ENCODE measurements around the gene LRRC32. TPM values are rescaled to one million over a fixed set of nuclear protein-coding genes. Genes with fewer than 3 reads are reported as not detected.

Gene LRRC32
- polyA plus RNA-seq, 1 donor from 2014 or later = not detected

DNA sequence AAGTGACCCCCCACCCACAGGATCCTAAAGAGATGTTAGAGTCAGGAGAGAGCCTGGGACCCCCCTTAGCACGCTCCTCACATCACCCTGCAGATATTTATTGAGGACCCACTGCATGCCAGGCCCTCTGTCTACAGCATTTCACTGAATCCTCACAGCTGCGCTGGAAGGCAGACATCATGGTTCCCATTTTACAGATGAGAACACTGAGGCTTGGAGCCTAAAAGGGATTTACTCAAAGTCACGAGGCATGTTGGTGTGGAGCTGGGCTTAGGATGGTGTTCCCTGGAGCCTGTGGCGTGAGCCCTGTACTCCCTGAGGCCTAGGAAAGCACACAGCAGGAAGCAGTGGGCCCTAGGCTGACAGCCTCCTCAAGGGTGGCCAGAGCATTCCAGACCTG, 39.2 kb upstream of the LRRC32 start:
- H3K9me2 ChIP-seq (ENCODE audit: insufficient read depth, low read length) = no peaks in the 10 kb centered on the region
- H3K4me2 ChIP-seq (ENCODE audit: low read length) = no peak overlapping the region
- H3K36me3 ChIP-seq (ENCODE audit: insufficient read depth, low read length) = no peaks in the 10 kb centered on the region
- no peak overlapping the region for H3K9ac ChIP-seq (ENCODE audit: low read length)
- H3K4me3 ChIP-seq (ENCODE audit: low read length) = no peak overlapping the region
- H3K79me2 ChIP-seq (replicated peaks; ENCODE audit: insufficient read depth, low read length) = no peaks in the 10 kb centered on the region
- H3F3A ChIP-seq (ENCODE audit: insufficient read depth, low read length, poor library complexity, severe bottlenecking) = no peaks in the 10 kb centered on the region
- H3K27ac ChIP-seq (ENCODE audit: low read length) = no peak overlapping the region
- TF ChIP-seq TAF1 (IDR thresholded peaks at IDR 0.05; ENCODE audit: low read depth) = no peak
- no peak for TF ChIP-seq POLR2AphosphoS5 (IDR thresholded peaks at IDR 0.05)
- TF ChIP-seq, protein P1, sequence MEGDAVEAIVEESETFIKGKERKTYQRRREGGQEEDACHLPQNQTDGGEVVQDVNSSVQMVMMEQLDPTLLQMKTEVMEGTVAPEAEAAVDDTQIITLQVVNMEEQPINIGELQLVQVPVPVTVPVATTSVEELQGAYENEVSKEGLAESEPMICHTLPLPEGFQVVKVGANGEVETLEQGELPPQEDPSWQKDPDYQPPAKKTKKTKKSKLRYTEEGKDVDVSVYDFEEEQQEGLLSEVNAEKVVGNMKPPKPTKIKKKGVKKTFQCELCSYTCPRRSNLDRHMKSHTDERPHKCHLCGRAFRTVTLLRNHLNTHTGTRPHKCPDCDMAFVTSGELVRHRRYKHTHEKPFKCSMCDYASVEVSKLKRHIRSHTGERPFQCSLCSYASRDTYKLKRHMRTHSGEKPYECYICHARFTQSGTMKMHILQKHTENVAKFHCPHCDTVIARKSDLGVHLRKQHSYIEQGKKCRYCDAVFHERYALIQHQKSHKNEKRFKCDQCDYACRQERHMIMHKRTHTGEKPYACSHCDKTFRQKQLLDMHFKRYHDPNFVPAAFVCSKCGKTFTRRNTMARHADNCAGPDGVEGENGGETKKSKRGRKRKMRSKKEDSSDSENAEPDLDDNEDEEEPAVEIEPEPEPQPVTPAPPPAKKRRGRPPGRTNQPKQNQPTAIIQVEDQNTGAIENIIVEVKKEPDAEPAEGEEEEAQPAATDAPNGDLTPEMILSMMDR (IDR thresholded peaks at IDR 0.05; ENCODE audit: poor library complexity, severe bottlenecking) = no peak
- TF ChIP-seq, protein P2, sequence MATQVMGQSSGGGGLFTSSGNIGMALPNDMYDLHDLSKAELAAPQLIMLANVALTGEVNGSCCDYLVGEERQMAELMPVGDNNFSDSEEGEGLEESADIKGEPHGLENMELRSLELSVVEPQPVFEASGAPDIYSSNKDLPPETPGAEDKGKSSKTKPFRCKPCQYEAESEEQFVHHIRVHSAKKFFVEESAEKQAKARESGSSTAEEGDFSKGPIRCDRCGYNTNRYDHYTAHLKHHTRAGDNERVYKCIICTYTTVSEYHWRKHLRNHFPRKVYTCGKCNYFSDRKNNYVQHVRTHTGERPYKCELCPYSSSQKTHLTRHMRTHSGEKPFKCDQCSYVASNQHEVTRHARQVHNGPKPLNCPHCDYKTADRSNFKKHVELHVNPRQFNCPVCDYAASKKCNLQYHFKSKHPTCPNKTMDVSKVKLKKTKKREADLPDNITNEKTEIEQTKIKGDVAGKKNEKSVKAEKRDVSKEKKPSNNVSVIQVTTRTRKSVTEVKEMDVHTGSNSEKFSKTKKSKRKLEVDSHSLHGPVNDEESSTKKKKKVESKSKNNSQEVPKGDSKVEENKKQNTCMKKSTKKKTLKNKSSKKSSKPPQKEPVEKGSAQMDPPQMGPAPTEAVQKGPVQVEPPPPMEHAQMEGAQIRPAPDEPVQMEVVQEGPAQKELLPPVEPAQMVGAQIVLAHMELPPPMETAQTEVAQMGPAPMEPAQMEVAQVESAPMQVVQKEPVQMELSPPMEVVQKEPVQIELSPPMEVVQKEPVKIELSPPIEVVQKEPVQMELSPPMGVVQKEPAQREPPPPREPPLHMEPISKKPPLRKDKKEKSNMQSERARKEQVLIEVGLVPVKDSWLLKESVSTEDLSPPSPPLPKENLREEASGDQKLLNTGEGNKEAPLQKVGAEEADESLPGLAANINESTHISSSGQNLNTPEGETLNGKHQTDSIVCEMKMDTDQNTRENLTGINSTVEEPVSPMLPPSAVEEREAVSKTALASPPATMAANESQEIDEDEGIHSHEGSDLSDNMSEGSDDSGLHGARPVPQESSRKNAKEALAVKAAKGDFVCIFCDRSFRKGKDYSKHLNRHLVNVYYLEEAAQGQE (IDR thresholded peaks at IDR 0.05; ENCODE audit: borderline replicate concordance) = no peak
- no peak for TF ChIP-seq SMC3 (conservative IDR thresholded peaks at IDR 0.05; ENCODE audit: poor library complexity)
- TF ChIP-seq EZH2 (IDR thresholded peaks at IDR 0.05; ENCODE audit: borderline replicate concordance, insufficient read depth, low read length, poor library complexity, severe bottlenecking) = no peak
- no peak for TF ChIP-seq EP300 (conservative IDR thresholded peaks at IDR 0.05; ENCODE audit: poor library complexity, severe bottlenecking)
- TF ChIP-seq RAD21 (conservative IDR thresholded peaks at IDR 0.05) = no peak
- TF ChIP-seq MXI1 (conservative IDR thresholded peaks at IDR 0.05; ENCODE audit: poor library complexity, severe bottlenecking) = no peak
- no peak overlapping the region for H2AFZ ChIP-seq (ENCODE audit: low read depth, low read length)
- no peaks in the 10 kb centered on the region for H3K9me3 ChIP-seq (ENCODE audit: low read length)
- no peaks in the 10 kb centered on the region for H3K27me3 ChIP-seq (ENCODE audit: insufficient read depth, low read depth, low read length)
- H4K20me1 ChIP-seq (ENCODE audit: insufficient read depth) = no peaks in the 10 kb centered on the region

DNA sequence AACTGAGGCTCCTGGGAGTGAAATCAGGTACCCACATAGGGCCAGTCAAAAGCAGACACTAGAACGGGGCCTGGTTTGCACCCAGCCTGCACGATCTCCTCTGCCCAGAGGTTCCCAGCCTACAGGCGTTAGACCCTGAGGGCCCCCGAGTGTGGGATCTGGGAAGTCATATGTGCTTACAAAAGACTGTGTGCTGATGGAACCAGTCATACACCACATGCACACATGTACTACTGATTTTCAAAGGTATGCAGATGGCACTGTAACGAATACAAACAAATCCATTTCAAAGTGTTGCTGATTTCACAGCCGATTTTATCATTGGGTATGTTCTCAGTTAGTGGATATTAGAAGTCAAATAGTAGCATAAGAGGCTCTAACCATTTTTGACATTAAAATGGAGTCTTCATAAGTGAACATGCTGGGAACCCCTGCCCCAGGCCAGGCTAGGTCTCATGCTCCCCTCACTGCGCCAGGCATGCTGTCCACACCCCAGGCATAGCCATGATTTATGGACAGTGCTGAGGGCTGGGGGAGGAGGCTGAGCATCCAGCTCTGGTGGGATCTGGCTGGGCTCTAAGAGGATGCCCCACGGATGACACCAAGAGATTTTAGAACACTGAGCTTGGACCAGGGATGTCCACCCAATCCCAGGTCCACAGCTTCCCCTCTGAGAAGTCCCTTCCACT, 38.6 kb upstream of the LRRC32 start:
- H3K9me3 ChIP-seq (ENCODE audit: low read length) = no peaks in the 10 kb centered on the region
- H3K79me2 ChIP-seq (replicated peaks; ENCODE audit: insufficient read depth, low read length) = no peaks in the 10 kb centered on the region
- no peak overlapping the region for H3K4me3 ChIP-seq (ENCODE audit: low read length)
- no peak overlapping the region for H3K27ac ChIP-seq (ENCODE audit: low read length)
- H3K9me2 ChIP-seq (ENCODE audit: insufficient read depth, low read length) = no peaks in the 10 kb centered on the region
- H3K4me2 ChIP-seq (ENCODE audit: low read length) = no peak overlapping the region
- no peaks in the 10 kb centered on the region for H3K36me3 ChIP-seq (ENCODE audit: insufficient read depth, low read length)
- H3F3A ChIP-seq (ENCODE audit: insufficient read depth, low read length, poor library complexity, severe bottlenecking) = no peaks in the 10 kb centered on the region
- TF ChIP-seq EP300 (conservative IDR thresholded peaks at IDR 0.05; ENCODE audit: poor library complexity, severe bottlenecking) = no peak
- no peak for TF ChIP-seq RAD21 (conservative IDR thresholded peaks at IDR 0.05)
- TF ChIP-seq POLR2AphosphoS5 (IDR thresholded peaks at IDR 0.05) = no peak
- TF ChIP-seq MXI1 (conservative IDR thresholded peaks at IDR 0.05; ENCODE audit: poor library complexity, severe bottlenecking) = no peak
- TF ChIP-seq EZH2 (IDR thresholded peaks at IDR 0.05; ENCODE audit: borderline replicate concordance, insufficient read depth, low read length, poor library complexity, severe bottlenecking) = no peak
- TF ChIP-seq, protein P2 (IDR thresholded peaks at IDR 0.05; ENCODE audit: borderline replicate concordance) = no peak
- no peak for TF ChIP-seq SMC3 (conservative IDR thresholded peaks at IDR 0.05; ENCODE audit: poor library complexity)
- TF ChIP-seq TAF1 (IDR thresholded peaks at IDR 0.05; ENCODE audit: low read depth) = no peak
- TF ChIP-seq, protein P1 (IDR thresholded peaks at IDR 0.05; ENCODE audit: poor library complexity, severe bottlenecking) = no peak
- H2AFZ ChIP-seq (ENCODE audit: low read depth, low read length) = no peak overlapping the region
- H3K9ac ChIP-seq (ENCODE audit: low read length) = no peak overlapping the region
- no peaks in the 10 kb centered on the region for H3K27me3 ChIP-seq (ENCODE audit: insufficient read depth, low read depth, low read length)
- H4K20me1 ChIP-seq (ENCODE audit: insufficient read depth) = no peaks in the 10 kb centered on the region

All from neural cell (in vitro differentiated cells).